ENCODE results near the gene ANKRD44.

The ANKRD44 gene

GRCh38 chr2:197207106-197207505 is 103.5 kb downstream of the ANKRD44 start:
- H3K4me3 ChIP-seq (ENCODE audit: low read depth, low read length) = no peak overlapping the region
- no peak for TF ChIP-seq CTCF (IDR thresholded peaks at IDR 0.05; ENCODE audit: borderline replicate concordance, insufficient read depth, low read depth, low read length)

- no peak for TF ChIP-seq CTCF (IDR thresholded peaks at IDR 0.05; ENCODE audit: borderline replicate concordance, insufficient read depth, low read depth, low read length)
- H3K4me3 ChIP-seq (ENCODE audit: low read depth, low read length) = no peak overlapping the region
Measured at GRCh38 chr2:197205585-197206215, 104.9 kb downstream of the ANKRD44 start.

- H3K4me3 ChIP-seq (ENCODE audit: low read depth, low read length) = no peak overlapping the region
- no peak for TF ChIP-seq CTCF (IDR thresholded peaks at IDR 0.05; ENCODE audit: borderline replicate concordance, insufficient read depth, low read depth, low read length)
Measured at GRCh38 chr2:197204519-197205250, 105.9 kb downstream of the ANKRD44 start.

- no peak overlapping the region for H3K4me3 ChIP-seq (ENCODE audit: low read depth, low read length)
- TF ChIP-seq CTCF (IDR thresholded peaks at IDR 0.05; ENCODE audit: borderline replicate concordance, insufficient read depth, low read depth, low read length) = no peak
Measured at GRCh38 chr2:197201874-197202273, 108.7 kb downstream of the ANKRD44 start.

- no peak for TF ChIP-seq CTCF (IDR thresholded peaks at IDR 0.05; ENCODE audit: borderline replicate concordance, insufficient read depth, low read depth, low read length)
- no peak overlapping the region for H3K4me3 ChIP-seq (ENCODE audit: low read depth, low read length)
Measured at GRCh38 chr2:197200762-197201058, 109.9 kb downstream of the ANKRD44 start.

GRCh38 chr2:197200051-197200761 is 110.4 kb downstream of the ANKRD44 start:
- no peak for TF ChIP-seq CTCF (IDR thresholded peaks at IDR 0.05; ENCODE audit: borderline replicate concordance, insufficient read depth, low read depth, low read length)
- H3K4me3 ChIP-seq (ENCODE audit: low read depth, low read length) = no peak overlapping the region

Measured in GM12875 (cell line).